Measurements from ENCODE around the gene PARP16.

PARP16 gene, protein sequence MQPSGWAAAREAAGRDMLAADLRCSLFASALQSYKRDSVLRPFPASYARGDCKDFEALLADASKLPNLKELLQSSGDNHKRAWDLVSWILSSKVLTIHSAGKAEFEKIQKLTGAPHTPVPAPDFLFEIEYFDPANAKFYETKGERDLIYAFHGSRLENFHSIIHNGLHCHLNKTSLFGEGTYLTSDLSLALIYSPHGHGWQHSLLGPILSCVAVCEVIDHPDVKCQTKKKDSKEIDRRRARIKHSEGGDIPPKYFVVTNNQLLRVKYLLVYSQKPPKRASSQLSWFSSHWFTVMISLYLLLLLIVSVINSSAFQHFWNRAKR

GRCh38 chr15:65286704-65287519, at the start of gene PARP16:
TSS of gene PARP16 (minus strand) at chr15:65286883. CDS start at chr15:65286426, 457 bp downstream.
- peak; percentile 72 for DNase-seq

DNA sequence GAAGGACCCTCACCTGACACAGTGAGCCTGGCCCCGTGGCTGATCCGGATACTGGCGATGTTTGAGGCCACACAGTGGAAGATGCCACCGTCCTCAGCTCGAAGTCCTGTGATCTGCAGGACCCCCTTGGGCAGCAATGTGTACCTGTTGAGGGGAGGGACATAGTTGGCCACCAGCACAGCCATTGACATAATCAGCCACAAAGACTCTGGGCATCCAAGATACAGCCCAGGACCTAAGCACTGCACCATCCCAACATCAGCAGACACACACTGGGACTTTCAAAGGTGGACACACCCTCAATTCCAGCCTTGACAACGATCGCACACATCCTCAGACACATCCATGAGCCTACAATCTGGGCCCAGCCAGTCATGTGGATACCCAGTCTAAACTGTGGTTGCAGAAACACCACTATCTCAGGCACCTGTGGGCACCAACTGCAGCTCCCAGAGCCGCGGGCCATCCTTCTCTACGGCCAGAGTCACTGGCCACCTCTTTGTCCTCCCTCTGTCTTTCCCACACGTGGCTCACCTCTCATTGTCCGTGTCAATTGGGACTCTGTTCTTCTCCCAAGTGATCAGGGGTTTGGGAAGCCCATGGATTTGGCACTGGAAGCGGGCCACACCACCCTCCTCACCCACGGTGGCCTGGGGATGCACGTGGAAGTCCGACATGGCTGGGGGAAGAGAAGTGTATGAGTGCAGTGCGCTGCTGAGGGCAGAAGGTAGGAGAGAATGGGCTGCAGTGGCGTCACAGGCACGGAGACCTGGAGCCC, 48.8 kb upstream of the PARP16 start:
- no peak for DNase-seq

DNA sequence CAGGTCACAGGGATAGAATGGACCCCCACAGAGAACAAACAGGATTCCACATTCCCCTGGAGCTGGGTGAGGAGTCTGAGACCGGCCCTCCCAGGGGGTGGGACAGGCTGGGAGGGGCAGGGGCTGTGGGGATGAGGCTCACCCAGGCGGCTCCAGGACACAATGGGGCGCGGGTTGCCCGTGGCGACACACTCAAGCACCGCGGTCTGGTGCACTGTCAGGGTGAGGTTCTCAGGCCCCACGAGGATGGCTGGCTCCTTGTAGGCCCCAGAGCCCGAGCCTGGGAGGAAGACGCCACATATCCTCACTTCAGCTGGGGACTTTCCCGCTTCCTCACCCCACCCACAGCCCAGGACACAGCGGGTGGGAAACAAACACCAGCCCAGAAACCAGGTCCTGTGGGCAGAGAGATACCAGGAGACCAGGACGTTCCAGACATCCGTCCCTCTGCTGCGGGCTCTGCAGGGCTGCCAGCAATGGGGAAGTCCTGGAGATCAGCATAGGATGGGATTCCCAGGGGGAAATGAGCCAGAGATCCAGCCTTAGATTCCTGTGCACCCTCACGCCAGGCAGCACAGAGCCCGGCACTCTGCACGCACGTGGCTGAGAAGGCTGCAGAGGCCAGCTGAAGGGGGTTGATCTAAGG, 48.0 kb upstream of the PARP16 start:
- DNase-seq, result no peak

DNA sequence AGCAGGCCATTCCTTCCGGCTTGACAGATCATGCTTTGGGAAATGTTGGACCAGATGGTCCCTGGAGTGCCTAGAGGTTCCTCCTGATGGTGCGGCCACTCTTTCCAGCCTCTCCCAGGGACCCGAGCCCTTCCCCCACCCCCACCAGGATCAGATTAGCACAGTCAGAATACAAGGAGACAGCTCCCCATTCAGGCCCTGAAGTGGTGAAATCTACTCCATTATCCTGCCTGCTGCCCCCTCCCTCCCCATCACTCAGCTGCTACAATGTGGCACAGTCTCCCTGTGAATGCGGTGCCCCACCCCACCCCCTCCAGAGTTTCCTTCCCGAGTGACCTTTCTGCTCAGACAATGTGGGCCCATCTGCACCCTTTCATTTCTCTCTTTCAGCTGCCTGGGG, 47.2 kb upstream of the PARP16 start:
- no peak for DNase-seq

- DNase-seq, result no peak
Observed at GRCh38 chr15:65333148-65333820, 46.6 kb upstream of the PARP16 start.

DNA sequence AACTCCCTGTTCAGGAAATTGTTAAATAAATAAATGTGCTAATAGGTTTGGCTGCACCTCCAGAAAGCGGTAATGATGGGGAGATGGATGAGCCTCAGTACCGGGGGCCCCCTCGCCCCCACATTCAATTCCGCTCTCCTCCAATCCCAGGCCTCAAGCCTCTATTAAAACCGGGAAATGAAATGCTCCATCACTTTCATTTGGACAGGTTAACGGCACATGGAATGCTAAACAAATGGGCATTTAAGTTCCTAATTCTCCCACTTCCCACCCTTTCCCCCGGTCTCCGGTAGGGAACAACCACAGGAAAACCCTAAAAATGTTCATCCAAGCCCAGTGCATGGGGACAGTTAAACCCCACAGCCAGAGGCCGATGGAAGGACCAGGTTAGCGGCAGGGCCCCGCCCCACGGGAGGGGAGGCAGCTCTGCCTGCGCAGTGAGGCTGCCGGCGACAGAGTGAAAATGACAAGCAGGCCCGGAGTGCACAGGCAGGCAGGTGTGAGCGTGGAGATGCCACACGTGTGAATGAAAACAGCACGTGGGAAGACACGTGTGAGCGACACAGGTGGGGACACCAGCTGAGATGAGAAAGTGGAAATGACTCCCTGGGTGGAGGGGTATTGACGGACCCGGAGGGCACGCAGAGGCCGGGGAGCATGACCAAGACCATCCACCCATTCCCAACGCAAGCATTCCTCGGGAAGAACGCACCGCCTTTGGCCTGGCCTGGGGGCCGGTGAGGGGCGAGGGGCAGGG, 45.9 kb upstream of the PARP16 start:
- no peak for DNase-seq

GRCh38 chr15:65331811-65332210, 45.1 kb upstream of the PARP16 start:
- no peak for DNase-seq

DNA sequence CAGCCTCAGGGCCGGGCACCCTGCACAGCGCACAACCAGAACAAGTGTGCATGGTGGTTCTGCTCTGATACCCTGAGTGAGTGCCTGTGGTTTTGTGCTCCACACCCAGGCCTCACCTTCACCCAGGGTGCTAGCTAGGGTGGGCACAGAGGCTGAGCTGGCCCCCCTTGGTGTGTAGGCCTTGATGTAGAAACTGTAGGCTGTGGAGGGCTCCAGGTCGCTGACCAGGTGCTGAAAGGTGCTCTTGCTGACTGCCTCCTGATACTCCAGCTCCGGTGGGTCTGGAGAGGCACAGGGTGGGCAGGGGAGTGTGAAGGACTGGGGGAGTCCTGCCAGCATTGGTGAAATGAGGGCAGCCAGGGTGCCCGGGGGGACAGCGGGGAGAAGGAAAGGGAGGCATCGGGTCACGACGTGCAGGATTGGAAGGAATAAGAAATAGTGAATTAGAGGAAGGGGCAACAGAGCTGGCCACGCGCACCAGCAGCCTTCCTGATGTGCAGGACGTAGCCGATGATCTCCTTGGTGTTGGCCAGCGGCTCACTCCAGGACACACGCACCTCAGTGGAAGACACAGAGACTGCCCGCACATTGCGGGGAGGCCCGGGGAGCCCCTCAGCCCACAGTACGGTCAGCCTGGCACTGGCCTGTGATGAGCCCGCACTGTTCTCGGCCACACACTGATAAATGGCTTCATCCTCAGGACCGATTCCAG, 44.4 kb upstream of the PARP16 start:
- no peak for DNase-seq

DNA sequence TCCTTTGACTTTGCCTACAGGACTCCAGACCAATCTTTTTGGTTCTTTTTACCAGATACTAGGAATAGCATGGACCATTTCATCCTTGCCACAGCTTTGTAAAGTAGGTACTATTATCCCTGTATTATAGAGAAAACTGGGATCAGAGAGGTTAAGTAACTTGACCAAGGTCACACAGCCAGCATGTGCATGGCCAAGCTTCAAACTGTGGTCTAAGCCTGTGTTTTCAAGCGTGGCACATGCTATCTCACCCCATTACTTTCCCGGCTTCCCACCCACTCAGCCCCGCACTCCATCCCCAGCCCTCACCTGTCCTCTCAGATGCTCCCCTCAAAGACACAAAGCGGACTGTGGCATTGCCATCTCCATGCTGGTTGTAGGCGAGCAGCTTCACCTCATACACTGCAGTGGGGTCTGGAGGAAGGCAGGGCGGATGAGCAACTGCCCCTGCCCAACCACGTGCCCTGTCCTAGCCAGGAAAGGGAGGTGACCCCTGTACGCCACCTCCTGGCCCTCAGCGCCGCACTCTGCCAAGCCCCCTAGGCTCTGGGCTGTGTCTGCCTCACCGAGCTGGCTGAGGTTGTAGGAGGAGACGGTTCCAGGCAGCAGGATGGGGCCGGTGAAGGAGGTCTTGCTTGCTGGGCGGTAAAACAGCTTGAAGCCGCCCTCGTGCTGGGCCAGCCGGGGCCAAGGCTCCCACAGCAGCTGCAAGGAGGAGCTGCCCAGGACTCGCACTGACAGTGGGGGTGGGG, 43.5 kb upstream of the PARP16 start:
- no peak for DNase-seq

GRCh38 chr15:65329288-65329983, 42.8 kb upstream of the PARP16 start:
- DNase-seq, result no peak

GRCh38 chr15:65328506-65329287, 42.0 kb upstream of the PARP16 start:
- no peak for DNase-seq

GRCh38 chr15:65327651-65328393, 41.1 kb upstream of the PARP16 start:
- DNase-seq, result no peak

DNA sequence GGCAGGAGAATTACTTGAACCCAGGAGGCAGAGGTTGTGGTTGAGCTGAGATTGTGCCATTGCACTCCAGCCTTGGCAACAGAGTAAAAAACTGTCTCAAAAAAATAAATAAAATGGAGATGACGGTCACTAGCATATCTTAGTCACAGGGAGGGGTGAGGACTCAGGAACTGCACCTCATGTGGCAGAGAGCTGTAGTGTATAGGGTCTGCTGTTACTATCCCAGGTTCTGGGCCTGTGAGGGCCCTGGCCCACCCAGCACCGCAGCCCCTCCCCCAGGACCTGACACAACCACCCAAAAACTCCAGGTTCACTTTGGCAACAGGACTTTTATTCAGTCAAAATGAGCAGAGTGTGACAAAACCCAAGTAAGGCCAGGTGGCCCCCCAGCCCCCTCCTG, 40.1 kb upstream of the PARP16 start:
- DNase-seq, result no peak

- DNase-seq, result no peak
Observed at GRCh38 chr15:65326117-65326526, 39.4 kb upstream of the PARP16 start.

DNA sequence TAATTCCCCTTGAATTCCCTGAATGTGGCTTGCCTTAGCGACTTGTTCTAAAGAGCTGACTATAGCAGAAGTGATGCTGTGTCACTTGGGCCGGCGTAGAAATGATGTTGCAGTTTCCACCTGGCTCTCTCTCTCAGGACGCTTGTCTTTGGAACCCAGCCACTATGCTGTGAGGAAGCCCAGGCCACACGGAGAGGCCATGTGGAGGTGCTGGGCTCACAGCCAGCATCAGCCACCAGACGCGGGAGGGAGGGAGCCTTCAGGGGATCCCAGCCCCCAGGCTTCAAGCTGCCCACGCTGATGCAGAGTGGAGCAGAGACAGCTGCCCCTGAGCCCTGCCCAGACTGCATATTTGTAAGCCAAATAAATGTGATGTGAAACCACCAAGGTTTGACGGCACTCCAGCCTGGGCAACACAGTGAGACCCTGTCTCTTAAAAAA, 36.4 kb upstream of the PARP16 start:
- no peak for DNase-seq

GRCh38 chr15:65318870-65319356, 32.2 kb upstream of the PARP16 start:
- DNase-seq, result peak; percentile 72

- peak; percentile 15 for DNase-seq
Observed at GRCh38 chr15:65312400-65312916, 25.8 kb upstream of the PARP16 start.

Measured in kidney glomerular epithelial cell (primary cell).